Limb (tissue), 2 donors: ENCODE measurements around the gene TOMM40L.
"Not testable (repeated sequence)": the region's sequence is repeated elsewhere in the genome, so short reads cannot be mapped to it uniquely, and the experiment has no call there.

Source experiments
- DNase-seq, 2 donors: peaks; one replicate each; pipeline ENCODE4 v3.0.0-alpha.2; 2016; ENCODE audit errors: extremely low spot score in 2 of 2

TOMM40L gene

GRCh38 chr1:161255955-161256520 lies 30.2 kb downstream of the TOMM40L start:
- not testable (repeated sequence) for DNase-seq

GRCh38 chr1:161257109-161257508 lies 31.2 kb downstream of the TOMM40L start:
- not testable (repeated sequence) for DNase-seq

DNA sequence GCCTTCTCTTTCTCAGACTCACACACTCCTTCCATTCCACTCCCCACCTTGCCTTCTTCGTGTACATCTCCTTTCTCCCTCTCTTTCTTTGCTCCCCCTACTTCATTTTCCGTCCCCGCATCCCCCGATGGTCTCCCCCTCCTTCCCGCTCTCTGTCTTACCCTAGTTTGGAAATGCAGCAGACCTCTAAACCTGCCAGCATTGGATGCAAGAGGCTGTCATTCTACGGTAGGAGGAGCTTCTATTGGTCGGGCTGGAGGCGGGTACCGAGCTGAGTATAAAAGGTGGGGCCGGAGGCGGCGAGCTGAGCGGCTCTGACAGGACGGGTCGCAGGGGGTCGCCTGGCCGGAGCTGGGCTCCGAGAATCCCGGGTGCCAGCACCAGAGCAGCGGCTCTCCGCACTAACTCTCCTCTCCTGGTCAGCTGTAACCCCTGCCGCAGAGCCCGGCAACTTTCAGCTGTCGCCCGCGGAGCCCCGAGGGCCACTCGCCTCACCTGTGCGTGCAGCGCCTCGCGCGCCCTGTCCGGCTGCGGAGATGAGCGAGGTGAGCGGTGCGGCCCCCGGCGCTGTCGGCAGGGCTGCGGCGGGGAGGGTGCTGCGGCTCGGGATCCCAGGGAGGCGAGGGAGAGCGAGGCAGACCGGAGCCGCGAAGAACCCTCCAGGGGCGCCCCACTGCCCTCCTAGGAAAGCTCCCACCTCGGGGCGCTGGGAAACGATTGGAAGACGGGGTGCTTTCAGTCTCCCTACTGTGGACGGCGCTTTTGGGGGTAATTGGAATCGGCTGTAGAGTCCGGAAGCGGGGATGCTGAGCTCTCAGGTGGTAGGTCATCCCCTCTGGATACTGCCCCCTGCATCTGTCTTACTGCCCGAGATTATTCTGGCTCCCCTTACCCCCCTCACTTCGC lies 32.8 kb downstream of the TOMM40L start, which contains the start of gene PCP4L1:
PCP4L1 (plus strand) TSS at position 307 of the 906 bp plus-strand sequence; CDS start at position 537, 230 bp downstream.
- DNase-seq, result peak; percentile 21 to 66

DNA sequence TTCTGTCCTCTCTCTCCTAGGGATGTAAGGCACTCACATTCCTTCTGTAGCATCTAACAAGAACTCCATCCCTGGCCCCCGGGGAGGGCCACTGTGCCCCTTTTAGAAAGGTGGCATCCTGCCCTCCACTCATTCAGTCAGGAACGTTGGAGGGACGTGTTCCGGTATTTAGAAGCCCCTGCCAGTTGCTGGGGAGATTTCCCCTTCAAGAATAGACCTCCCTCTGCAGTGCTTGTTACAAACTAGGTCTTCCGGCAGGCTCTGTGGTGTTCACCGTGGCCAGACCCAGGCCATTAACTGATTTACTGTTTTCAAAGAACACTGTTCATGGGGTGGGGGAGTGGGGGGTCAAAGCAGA lies 33.5 kb downstream of the TOMM40L start:
- no peak for DNase-seq

DNA sequence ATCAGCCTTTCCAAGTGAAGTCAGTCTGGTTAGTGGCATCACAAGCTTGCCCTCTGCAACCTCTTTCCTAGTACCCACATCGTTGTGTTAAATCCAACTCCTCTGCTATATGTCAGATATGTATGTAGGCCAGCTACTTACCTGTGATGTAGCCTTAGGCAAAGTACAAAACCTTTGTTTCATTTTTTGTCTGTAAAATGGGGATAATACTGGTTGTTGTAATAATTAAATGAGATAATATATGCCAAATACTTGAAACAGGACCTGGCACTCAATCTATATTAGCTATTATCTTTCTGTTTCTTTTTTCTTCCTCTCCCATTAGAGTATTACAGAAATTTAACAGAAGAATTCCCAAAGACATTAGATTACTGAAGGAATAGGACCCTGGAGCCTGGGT lies 33.9 kb downstream of the TOMM40L start:
- no peak for DNase-seq

- DNase-seq, result no peak
Measured at GRCh38 chr1:161260376-161261260, 34.8 kb downstream of the TOMM40L start.

DNA sequence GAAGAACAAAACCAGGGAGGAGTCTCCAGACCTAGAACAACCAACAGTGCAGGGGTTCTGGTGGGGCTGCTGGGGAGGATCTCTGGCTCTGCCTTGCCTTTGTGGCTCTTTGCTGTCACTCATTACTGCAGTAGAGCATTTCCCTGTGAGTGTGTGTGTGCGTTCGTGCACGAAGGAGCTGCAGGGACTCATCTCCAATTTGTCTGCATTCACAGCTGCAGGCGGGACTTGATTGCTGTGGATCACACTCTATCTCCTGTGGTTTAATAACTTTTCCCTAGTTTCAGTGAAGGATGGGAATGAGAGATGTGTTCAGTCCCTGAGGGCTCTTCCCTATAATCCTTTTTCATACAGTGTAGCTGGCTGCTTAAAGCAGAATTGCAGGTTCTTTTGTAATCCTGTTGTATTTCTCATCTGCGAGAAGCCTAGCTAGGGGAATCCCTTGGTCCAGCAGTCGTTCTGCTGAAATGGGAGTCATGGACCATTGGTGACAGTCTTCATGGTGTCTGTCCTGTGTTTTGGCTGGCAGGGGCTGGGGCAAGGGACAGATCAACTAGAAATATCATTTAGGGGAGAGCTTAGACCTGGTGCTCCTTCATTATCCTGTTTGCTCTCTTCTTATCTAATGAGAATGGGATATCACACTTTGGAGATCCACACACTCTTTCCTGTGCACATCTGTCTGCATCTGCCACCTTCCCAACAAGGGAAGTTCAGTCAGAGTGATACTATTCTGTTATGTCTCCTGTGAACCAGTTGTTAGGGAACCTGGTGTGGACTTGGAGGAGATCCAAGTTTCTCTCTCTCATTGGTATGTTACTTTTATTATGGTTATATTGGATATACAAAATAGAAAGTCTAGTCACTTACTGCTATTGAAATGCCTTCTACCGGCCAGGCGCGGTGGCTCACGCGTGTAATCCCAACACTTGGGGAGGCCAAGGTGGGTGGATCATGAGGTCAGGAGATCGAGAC lies 35.7 kb downstream of the TOMM40L start:
- DNase-seq, result no peak

DNA sequence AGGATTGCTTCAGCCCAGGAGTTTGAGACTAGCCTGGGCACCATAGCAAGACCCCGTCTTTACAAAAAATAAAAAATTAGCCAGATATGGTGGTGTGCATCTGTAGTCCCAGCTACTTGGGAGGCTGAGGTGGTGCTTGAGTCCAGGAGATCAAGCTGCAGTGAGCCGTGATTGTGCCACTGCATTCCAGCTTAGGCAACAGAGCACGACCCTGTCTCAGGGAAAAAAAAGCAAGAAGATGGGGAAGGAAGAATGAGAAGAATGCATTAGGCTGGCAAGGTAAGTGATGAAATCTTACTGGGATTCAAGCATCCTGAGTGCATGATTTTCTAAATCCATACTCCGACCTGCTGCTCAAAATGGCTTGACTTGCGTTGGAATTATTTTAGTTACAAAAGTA lies 39.4 kb downstream of the TOMM40L start:
- no peak for DNase-seq

DNA sequence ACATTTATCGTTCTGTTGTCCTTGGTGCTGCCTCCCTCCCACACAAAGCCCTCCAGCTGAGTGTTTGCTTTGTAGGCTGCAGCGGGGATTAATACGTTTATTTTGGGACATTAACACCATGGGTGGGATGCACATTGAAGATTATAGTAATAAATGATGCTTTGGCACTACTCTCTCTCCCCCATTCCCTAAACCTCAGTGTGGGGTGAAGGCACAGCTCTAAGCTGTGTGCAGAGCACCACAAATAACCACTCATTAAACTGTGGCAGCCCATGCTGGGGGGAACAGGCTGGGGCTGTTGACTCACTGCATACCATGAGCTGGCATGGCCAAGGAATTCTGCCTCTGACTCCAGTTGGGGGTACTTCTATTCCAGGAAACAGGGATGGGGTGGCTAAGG lies 40.3 kb downstream of the TOMM40L start:
- DNase-seq, result no peak

DNA sequence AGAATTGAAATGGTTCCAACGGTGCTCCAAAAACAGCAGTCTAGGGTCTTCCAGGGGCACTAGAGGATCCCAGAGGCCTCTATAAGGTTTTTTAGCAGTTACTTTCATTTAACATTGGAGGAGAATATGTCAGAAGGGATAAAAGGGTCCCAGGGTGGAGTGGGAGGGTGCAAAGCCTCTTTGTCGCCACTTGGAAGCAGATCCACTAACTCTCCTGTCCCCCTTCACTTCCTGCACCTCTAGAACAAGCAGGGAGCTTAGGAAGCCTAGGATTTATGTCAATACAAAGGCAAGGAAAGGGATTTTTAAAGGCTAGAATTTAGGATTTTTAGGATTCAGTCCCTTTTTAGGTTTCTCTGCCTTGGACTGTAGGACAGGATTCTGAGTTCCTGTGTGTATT lies 41.0 kb downstream of the TOMM40L start:
- DNase-seq, result no peak

- no peak for DNase-seq
Measured at GRCh38 chr1:161267321-161267720, 41.5 kb downstream of the TOMM40L start.

DNA sequence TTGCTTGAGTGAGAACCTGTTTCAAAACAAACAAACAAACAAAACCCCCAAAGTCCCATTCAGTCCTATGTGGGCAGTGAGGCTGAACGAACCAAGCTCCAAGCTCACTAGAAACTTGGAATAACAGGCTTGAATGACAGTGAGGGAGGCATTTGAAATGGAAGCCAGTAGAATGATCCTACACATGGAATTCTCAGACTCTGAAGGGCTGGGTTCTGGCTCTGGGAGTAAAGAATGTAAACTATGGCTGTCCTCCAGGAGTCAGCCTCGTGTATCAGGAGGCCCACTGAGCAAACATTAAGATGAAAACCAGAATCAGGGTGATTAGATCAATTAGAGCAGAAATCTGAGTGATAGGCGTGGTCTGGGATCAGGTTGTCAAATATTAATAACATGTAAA lies 47.5 kb downstream of the TOMM40L start:
- DNase-seq, result no peak

- no peak for DNase-seq
Measured at GRCh38 chr1:161274874-161275273, 49.0 kb downstream of the TOMM40L start.
